MM.1S (cell line): ENCODE data around the gene CNTNAP4.

Source experiments
- CTCF ChIP-seq: fragments of 300-600 bp; sonication (generic); IDR thresholded peaks from 2 replicates; pipeline ENCODE4 v1.5.1; 2016; ENCODE audit warnings: antibody characterized with exemption, low read length, mixed read lengths
- EZH2 ChIP-seq: fragments of 300-600 bp; sonication (generic); optimal IDR thresholded peaks from 2 replicates; pipeline ENCODE3; 2017; ENCODE audit warnings: low read depth, mild to moderate bottlenecking, antibody characterized with exemption, low read length, mixed read lengths

- TF ChIP-seq EZH2, result no peak
- no peak for TF ChIP-seq CTCF
These were observed 110.8 kb downstream of the CNTNAP4 start for GRCh38 chr16:76387994-76388393.
